Hepatocyte (in vitro differentiated cells): ENCODE measurements around the gene ARSB.

ENCODE experiments used
- EZH2 ChIP-seq: fragments of 200-600 bp; sonication (generic); IDR thresholded peaks from 2 replicates; pipeline ENCODE4 v1.6.1; 2016; ENCODE audit warnings: antibody characterized with exemption, mild to moderate bottlenecking, borderline replicate concordance
- EZH2phosphoT487 ChIP-seq: fragments of 200-600 bp; sonication (generic); IDR thresholded peaks from one replicate; pipeline ENCODE4 v1.6.1; 2018; ENCODE audit warnings: antibody characterized with exemption, mild to moderate bottlenecking, low read depth, moderate library complexity; ENCODE audit not compliant: unreplicated experiment, severe bottlenecking
- TF ChIP-seq, protein P1 (sequence below): fragments of 200-600 bp; sonication (generic); IDR thresholded peaks from 2 replicates; pipeline ENCODE4 v1.5.1; 2016; ENCODE audit warnings: antibody characterized with exemption, mild to moderate bottlenecking; ENCODE audit not compliant: poor library complexity

DNA sequence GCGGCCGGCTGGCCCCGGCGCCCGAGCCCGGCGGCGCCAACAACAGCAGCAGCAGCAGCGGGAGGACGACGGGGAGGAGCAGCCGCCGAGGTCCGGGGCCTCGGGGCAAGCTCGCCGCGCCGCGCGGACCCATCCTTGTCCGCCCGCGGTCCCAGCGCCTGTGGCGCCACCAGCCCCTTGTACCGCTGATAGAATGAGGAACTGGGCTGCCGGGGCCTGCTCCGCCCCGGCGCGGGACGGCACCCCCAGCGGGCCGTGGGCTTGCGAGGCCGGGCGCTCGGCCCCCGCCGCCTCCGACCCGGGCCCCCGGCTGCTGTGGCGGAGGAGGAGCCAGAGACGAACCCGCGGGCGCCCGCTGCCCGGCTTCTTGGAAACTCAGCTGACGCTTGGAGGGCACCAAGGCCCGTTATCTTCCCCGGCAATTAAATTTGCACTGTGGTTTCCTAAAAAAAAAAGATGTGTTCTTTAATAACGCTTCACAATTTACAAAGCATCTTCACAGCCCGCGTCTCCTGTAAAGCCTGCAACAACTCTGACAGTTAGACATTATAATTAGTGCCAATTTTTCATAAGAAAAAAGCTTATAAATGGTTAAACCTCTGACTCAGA, at the start of gene ARSB:
- TF ChIP-seq EZH2phosphoT487 (no peak), EZH2 (no peak)
- TF ChIP-seq, protein P1, sequence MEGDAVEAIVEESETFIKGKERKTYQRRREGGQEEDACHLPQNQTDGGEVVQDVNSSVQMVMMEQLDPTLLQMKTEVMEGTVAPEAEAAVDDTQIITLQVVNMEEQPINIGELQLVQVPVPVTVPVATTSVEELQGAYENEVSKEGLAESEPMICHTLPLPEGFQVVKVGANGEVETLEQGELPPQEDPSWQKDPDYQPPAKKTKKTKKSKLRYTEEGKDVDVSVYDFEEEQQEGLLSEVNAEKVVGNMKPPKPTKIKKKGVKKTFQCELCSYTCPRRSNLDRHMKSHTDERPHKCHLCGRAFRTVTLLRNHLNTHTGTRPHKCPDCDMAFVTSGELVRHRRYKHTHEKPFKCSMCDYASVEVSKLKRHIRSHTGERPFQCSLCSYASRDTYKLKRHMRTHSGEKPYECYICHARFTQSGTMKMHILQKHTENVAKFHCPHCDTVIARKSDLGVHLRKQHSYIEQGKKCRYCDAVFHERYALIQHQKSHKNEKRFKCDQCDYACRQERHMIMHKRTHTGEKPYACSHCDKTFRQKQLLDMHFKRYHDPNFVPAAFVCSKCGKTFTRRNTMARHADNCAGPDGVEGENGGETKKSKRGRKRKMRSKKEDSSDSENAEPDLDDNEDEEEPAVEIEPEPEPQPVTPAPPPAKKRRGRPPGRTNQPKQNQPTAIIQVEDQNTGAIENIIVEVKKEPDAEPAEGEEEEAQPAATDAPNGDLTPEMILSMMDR, result no peak
